Prostate gland (tissue), 2 donors: ENCODE measurements around the gene RNF213. TPM values are rescaled to one million over a fixed set of nuclear protein-coding genes. Genes with fewer than 3 reads are reported as not detected.

Source experiments
- DNase-seq: peaks from one replicate; pipeline ENCODE4 v3.0.0-alpha.2; 2019; ENCODE audit warnings: low spot score
- H3K27ac ChIP-seq, 2 donors: fragments of 200-600 bp; sonication (generic); 2 replicates each; pipeline ENCODE4 v1.5.1; 2017 to 2019
- H3K27me3 ChIP-seq: fragments of 200-600 bp; sonication (generic); replicated peaks from 2 replicates; pipeline ENCODE4 v1.5.1; 2019; ENCODE audit not compliant: insufficient read depth
- H3K36me3 ChIP-seq, 2 donors: fragments of 200-600 bp; sonication (generic); 1 replicate in 1 of 2; 2 replicates in 1 of 2; pipeline versions ENCODE4 v1.5.1 to v1.8.1; 2017 to 2019
- H3K4me1 ChIP-seq: fragments of 200-600 bp; sonication (generic); replicated peaks from 2 replicates; pipeline ENCODE4 v1.5.1; 2019
- H3K4me3 ChIP-seq, 2 donors: fragments of 200-600 bp; sonication (generic); 2 replicates each; pipeline ENCODE4 v1.5.1; 2017 to 2019
- H3K9me3 ChIP-seq: fragments of 200-600 bp; sonication (generic); 2 replicates; pipeline ENCODE4 v1.5.1; 2017
- POLR2A ChIP-seq: fragments of 450-650 bp; IDR thresholded peaks from one replicate; pipeline ENCODE4 v1.6.1; 2016; ENCODE audit warnings: antibody characterized with exemption, mild to moderate bottlenecking
- POLR2AphosphoS5 ChIP-seq: sonication (generic); formaldehyde crosslinking; IDR thresholded peaks from one replicate; pipeline ENCODE4 v1.6.1; 2017; ENCODE audit warnings: antibody characterized with exemption
- WGBS: methylation state at CpG from one replicate; pipeline ENCODE4 v1.1.5; 2018; 5-methylcytosine and 5-hydroxymethylcytosine counted together
- intact Hi-C: fragments of 100-400 bp; cut with DNase I; formaldehyde crosslinking; loops from one replicate; pipeline ENCODE4 v1.14.2; 2022
- total RNA-seq, 2 donors: library from RNA; depleted of rRNA; stranded (reverse); fragments of >200 nt; gene quantifications; one replicate each; pipeline ENCODE4 v1.1.0, GENCODE V29; 2016
- TF ChIP-seq, protein P1 (sequence below), 4 experiments: fragments of 200-600 bp in 2 of 4; fragments of 450-650 bp in 2 of 4; sonication (generic) in 2 of 4; IDR thresholded peaks; 1 replicate in 3 of 4; 2 replicates in 1 of 4; pipeline ENCODE4 v1.5.1; 2016 to 2019; ENCODE audit warnings: antibody characterized with exemption in 4 of 4, mild to moderate bottlenecking in 2 of 4, moderate library complexity in 2 of 4

Gene RNF213
- total RNA-seq, 2 donors from 2014 or later: 57.7 to 112 TPM

DNA sequence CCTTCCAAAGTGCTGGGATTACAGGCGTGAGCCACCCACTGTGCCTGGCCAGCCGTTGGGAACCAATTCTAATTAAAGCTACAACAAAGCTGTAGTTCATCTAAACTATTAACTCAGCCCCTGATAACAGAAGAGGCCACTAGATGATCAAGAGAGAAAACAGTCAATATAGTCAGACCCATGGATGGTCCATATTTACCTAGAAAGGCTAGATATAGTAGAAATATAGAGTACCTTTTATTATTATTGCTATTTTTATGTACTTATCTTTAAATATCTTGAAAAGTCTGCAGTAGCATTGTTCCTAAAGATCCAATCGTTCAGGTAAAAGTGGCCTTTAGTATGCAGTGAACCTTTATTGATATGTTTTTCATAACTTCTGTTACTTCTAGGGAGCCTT, 43.2 kb downstream of the RNF213 start:
- no peak overlapping the region for H3K27ac ChIP-seq
- intact Hi-C loops: no loop called here
- no peak for DNase-seq
- H3K27me3 ChIP-seq: no peaks in the 10 kb centered on the region
- H3K9me3 ChIP-seq: no peaks in the 10 kb centered on the region
- no peaks in the 10 kb centered on the region for H3K4me1 ChIP-seq
- WGBS: 95% methylated on average over 3 of the region's 3 CpGs
- TF ChIP-seq, protein P1, sequence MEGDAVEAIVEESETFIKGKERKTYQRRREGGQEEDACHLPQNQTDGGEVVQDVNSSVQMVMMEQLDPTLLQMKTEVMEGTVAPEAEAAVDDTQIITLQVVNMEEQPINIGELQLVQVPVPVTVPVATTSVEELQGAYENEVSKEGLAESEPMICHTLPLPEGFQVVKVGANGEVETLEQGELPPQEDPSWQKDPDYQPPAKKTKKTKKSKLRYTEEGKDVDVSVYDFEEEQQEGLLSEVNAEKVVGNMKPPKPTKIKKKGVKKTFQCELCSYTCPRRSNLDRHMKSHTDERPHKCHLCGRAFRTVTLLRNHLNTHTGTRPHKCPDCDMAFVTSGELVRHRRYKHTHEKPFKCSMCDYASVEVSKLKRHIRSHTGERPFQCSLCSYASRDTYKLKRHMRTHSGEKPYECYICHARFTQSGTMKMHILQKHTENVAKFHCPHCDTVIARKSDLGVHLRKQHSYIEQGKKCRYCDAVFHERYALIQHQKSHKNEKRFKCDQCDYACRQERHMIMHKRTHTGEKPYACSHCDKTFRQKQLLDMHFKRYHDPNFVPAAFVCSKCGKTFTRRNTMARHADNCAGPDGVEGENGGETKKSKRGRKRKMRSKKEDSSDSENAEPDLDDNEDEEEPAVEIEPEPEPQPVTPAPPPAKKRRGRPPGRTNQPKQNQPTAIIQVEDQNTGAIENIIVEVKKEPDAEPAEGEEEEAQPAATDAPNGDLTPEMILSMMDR (IDR thresholded peaks at IDR 0.05): no peak
- TF ChIP-seq POLR2A (no peak), POLR2AphosphoS5 (no peak)
- no peaks in the 10 kb centered on the region for H3K36me3 ChIP-seq
- H3K4me3 ChIP-seq: no peak overlapping the region

DNA sequence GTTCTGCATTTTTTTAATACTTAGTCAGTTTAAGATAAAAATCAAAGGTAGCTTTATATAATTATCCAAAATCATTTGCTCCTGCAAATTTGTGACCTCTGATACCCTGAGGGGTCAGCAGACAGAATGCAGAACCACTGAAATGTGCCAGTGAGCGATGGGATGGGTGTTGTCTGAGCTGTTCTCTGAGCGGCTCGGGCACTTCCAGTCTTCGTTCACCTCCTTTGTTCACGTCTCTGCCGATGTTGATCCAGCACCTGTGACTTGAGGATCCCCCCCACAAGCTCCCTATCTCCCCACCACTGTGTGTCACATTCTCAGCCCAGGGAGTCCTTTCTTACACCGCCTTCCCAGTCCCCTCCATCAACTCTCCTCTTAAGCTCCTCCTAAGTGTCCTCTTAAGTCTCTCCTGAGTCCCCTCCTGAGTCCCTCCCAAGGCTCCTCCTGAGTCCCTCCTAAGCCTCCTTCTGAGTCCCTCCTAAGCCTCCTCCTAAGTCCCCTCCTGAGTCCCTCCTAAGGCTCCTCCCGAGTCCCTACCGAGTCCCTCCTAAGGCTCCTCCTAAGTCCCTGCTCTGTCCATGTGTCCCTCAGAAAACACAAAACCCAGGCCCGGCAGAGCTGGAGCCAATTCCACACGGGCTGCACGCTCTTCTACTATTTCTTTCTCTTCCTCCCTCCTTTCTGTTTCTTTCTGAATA, 47.5 kb downstream of the RNF213 start:
- 82% methylated on average over 12 of the region's 12 CpGs for WGBS
- peaks cover 3 to 4% of the 10 kb centered on the region in 2 donors for H3K36me3 ChIP-seq
- intact Hi-C loops: no loop called here
- no peak overlapping the region for H3K4me3 ChIP-seq
- no peaks in the 10 kb centered on the region for H3K9me3 ChIP-seq
- H3K27me3 ChIP-seq: no peaks in the 10 kb centered on the region
- no peak overlapping the region for H3K27ac ChIP-seq
- no peaks in the 10 kb centered on the region for H3K4me1 ChIP-seq
- no peak for DNase-seq
- TF ChIP-seq POLR2A (no peak), POLR2AphosphoS5 (no peak)
- TF ChIP-seq, protein P1 (IDR thresholded peaks at IDR 0.05): no peak

DNA sequence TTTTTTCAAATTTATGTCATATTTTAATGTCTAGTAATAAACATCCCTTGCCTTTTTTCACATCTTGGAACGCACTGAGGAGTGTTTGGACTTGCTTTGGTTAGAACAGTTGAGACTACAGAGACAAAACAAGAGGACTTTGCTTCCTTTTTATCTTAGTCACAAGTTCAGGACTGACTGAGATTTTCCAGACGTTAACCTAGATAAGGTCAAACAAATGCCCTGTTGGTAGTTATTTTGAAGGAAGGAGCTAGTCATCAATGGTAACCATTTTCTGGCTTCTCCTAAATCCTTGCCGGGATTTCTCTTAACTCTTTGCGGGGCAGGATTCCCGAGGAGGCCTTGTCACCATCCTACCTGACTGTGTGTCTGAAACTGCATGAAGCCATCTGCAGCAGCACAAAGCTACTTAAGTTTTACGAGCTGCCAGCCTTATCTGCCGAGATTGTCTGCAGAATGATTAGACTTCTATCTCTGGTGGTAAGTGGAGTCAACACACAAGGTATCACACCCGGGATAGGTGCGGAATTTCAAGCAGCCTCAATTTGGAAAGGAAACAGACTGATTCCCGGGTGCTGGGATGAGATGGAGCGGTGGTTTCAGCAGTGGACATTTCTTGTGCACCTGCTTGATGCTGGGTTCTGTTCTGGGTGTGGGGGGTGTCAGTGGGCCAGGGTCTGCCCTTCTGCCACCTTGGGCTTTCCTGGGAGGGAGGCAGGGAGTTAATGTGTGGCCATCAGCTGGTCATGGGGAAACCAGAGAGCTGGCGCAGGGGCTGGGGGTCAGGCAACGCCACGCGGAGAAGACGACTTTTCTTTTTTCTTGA, 48.3 kb downstream of the RNF213 start:
- no peak for DNase-seq
- Histone ChIP-seq H3K4me1 (no peaks in the 10 kb centered on the region), H3K36me3 (peaks cover 4 to 5% of the 10 kb centered on the region in 2 donors), H3K27ac (no peak overlapping the region), H3K4me3 (no peak overlapping the region), H3K9me3 (no peaks in the 10 kb centered on the region), H3K27me3 (no peaks in the 10 kb centered on the region)
- intact Hi-C loops: no loop called here
- WGBS: 67% methylated on average over 16 of the region's 16 CpGs
- TF ChIP-seq POLR2A (no peak), POLR2AphosphoS5 (no peak)
- TF ChIP-seq, protein P1 (IDR thresholded peaks at IDR 0.05): no peak

DNA sequence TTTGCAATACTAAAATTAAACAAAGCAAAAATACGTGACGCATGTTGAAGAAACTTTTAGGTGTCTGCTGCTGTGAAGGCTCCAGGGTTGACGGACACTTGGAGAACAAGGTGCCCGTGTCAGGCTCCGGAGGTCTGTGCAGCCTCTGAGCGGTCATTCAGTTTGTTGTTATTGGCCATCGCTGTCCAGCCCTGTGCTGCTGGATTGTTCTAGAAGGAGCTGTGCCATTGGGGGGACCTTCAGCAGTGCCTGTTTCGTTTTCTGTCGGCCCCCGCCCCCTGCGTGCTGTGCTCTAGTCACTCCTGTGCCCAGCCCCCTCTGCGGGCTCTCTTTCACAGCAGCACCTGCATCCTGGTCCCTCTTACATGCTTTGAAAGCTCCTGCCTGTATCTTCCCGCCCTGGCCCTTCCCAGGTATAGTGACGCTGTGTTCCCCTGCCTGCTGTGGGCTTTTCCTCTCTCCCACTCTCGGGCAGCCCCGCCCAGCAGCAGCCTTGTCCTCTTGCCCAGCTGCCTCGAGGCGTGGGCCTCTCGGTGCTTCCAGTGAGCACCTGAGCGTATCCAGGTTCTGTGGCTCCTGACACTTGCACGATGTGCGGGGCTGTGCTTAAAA, 50.7 kb downstream of the RNF213 start:
- Histone ChIP-seq H3K27ac (no peak overlapping the region), H3K9me3 (no peaks in the 10 kb centered on the region), H3K27me3 (no peaks in the 10 kb centered on the region), H3K4me3 (no peak overlapping the region), H3K4me1 (no peaks in the 10 kb centered on the region), H3K36me3 (peaks cover 4 to 5% of the 10 kb centered on the region in 2 donors)
- intact Hi-C loops: no loop called here
- DNase-seq: no peak
- TF ChIP-seq POLR2AphosphoS5: no peak
- TF ChIP-seq POLR2A: no peak
- TF ChIP-seq, protein P1 (IDR thresholded peaks at IDR 0.05): no peak
- WGBS: 94% methylated on average over 22 of the region's 22 CpGs
